Erythroblast (primary cell): ENCODE results near the gene DSCAM.

Experiments
- GATA1 ChIP-seq: IDR thresholded peaks from 2 replicates; pipeline ENCODE4 v1.6.1; 2011; ENCODE audit warnings: low read depth, mild to moderate bottlenecking, control low read depth, low read length, moderate library complexity
- POLR2A ChIP-seq: IDR thresholded peaks from 2 replicates; pipeline ENCODE4 v1.6.1; 2011; ENCODE audit warnings: mild to moderate bottlenecking, low read length

DNA sequence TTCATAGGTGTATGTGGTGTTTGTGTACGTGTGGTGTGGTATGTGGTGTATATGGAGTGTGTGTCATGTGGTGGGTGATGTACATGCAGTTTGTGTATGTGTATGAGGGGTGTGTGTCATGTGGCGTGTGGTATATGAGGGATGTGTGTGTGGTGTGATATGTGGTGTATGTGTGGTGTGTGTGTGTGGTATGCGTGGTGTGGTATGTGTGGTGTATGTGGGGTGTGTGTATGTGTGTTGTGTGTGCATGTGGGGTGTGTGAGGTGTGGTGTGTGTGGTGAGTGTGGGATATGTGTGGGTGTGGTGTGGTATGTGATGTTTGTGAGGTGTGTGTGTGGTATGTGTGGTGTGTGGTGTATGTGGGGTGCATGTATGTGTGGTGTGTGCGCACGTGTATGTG, 707.3 kb downstream of the DSCAM start:
- no peak for TF ChIP-seq POLR2A
- no peak for TF ChIP-seq GATA1
